HEK293T (cell line): Measurements from ENCODE around the gene USP3.

ENCODE experiments used
- BHLHE40 ChIP-seq: fragments of 450-650 bp; IDR thresholded peaks from 2 replicates; pipeline ENCODE4 v1.6.1; 2016; ENCODE audit warnings: mild to moderate bottlenecking, moderate library complexity, borderline replicate concordance
- ELF4 ChIP-seq: fragments of 450-650 bp; IDR thresholded peaks from 2 replicates; pipeline ENCODE4 v1.6.1; 2017; ENCODE audit warnings: antibody characterized with exemption
- FOXA1 ChIP-seq: fragments of 450-650 bp; IDR thresholded peaks from 2 replicates; pipeline ENCODE4 v1.6.1; 2016; ENCODE audit warnings: mild to moderate bottlenecking
- HDGF ChIP-seq: fragments of 450-650 bp; IDR thresholded peaks from 2 replicates; pipeline ENCODE4 v1.6.1; 2017; ENCODE audit warnings: antibody characterized with exemption, borderline replicate concordance
- NFRKB ChIP-seq: fragments of 450-650 bp; IDR thresholded peaks from 2 replicates; pipeline ENCODE4 v1.6.1; 2016; ENCODE audit warnings: mild to moderate bottlenecking, moderate library complexity
- SP1 ChIP-seq: fragments of 450-650 bp; IDR thresholded peaks from 2 replicates; pipeline ENCODE4 v1.6.1; 2017
- SUZ12 ChIP-seq: fragments of 450-650 bp; IDR thresholded peaks from 2 replicates; pipeline ENCODE4 v1.6.1; 2016; ENCODE audit warnings: mild to moderate bottlenecking
- ZNF384 ChIP-seq: fragments of 450-650 bp; IDR thresholded peaks from 2 replicates; pipeline ENCODE4 v1.6.1; 2016
- TF ChIP-seq, protein P1 (sequence below): fragments of 450-650 bp; IDR thresholded peaks from 2 replicates; pipeline ENCODE4 v1.6.1; 2016

DNA sequence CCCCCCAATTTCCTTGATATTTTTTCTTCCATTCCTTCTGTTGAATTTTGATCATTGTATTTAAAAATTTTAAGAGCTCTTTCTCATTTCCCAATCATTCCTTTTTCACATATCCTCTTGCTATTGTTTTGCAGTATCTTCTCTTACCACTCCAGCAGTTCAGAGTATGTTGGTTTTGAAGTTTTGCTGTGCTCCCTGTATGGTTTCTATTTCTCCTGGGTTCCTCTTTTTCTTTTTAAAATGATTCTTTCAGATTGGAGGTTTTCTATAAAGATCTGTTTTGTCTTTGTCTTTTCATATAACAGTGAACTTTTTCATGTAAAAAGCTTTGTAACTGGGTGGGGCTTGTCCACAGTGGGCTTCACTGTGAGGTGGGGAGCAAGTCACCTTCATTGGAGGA lies 12.8 kb downstream of the USP3 start:
- TF ChIP-seq, protein P1, sequence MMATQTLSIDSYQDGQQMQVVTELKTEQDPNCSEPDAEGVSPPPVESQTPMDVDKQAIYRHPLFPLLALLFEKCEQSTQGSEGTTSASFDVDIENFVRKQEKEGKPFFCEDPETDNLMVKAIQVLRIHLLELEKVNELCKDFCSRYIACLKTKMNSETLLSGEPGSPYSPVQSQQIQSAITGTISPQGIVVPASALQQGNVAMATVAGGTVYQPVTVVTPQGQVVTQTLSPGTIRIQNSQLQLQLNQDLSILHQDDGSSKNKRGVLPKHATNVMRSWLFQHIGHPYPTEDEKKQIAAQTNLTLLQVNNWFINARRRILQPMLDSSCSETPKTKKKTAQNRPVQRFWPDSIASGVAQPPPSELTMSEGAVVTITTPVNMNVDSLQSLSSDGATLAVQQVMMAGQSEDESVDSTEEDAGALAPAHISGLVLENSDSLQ: no peak
- no peak for TF ChIP-seq ZNF384
- no peak for TF ChIP-seq ELF4
- TF ChIP-seq FOXA1: no peak
- no peak for TF ChIP-seq SP1
- TF ChIP-seq SUZ12: no peak
- no peak for TF ChIP-seq NFRKB
- no peak for TF ChIP-seq HDGF
- no peak for TF ChIP-seq BHLHE40
